GM19239 (cell line): ENCODE results near the gene TACC2.

Experiments used
- DNase-seq: peaks from one replicate; pipeline ENCODE4 v3.0.0; 2011; ENCODE audit warnings: low spot score; ENCODE audit not compliant: insufficient read length
- FAIRE-seq: peaks from 2 replicates; lab custom pipeline; 2011; peaks lifted over from hg19 to GRCh38; lab: Jason Lieb, UNC

TACC2 gene

GRCh38 chr10:122299423-122300075 is 310.6 kb downstream of the TACC2 start:
- FAIRE-seq (no peak), DNase-seq (no peak)

- no peak for DNase-seq
- FAIRE-seq = no peak
These were observed 312.3 kb downstream of the TACC2 start for GRCh38 chr10:122301055-122301810.

GRCh38 chr10:122301811-122302115 is 312.8 kb downstream of the TACC2 start:
- FAIRE-seq = no peak

GRCh38 chr10:122302315-122302714 is 313.4 kb downstream of the TACC2 start:
- DNase-seq = no peak
- no peak for FAIRE-seq

More at GRCh38 chr10:122301811-122302115, 312.8 kb downstream of the TACC2 start:
- no peak for DNase-seq

GRCh38 chr10:122303271-122304053 is 314.5 kb downstream of the TACC2 start:
- no peak for FAIRE-seq

More at GRCh38 chr10:122303271-122304053, 314.5 kb downstream of the TACC2 start:
- DNase-seq = no peak
